HepG2 (cell line): ENCODE data around the gene DUOXA1. TPM values are rescaled to one million over a fixed set of nuclear protein-coding genes. Genes with fewer than 3 reads are reported as not detected.

Experiments used
- ATAC-seq: fragments of 200-7000 bp; cut with Tn5 transposase; 3 replicates; pipeline ENCODE4 v1.9.1; 2020; ENCODE audit warnings: mild to moderate bottlenecking, moderate library complexity
- BruUV-seq: library from RNA; stranded (reverse); fragments of 400-500 nt; replicated peaks from 2 replicates; lab custom pipeline; 2021; lab: Mats Ljungman, UMichigan
- CTCF ChIA-PET: fragments of 300-600 bp; formaldehyde crosslinking; extraction: SDS; loops from one replicate; lab custom pipeline; 2021; ENCODE audit warnings: low total read pairs, inconsistent platforms, low intra/inter-chr PET ratio; lab: Yijun Ruan, JAX
- POLR2A ChIA-PET: fragments of 350-600 bp; sonication (Branson Sonifier 250); formaldehyde crosslinking; loops from one replicate; lab custom pipeline; 2020; ENCODE audit warnings: antibody characterized with exemption, inconsistent platforms; lab: Yijun Ruan, JAX
- DNase-seq: peaks from one replicate; pipeline ENCODE4 v3.0.0-alpha.2; 2015; ENCODE audit warnings: low spot score
- FAIRE-seq: peaks from 3 replicates; lab custom pipeline; 2011; peaks lifted over from hg19 to GRCh38; lab: Jason Lieb, UNC
- H2AFZ ChIP-seq: one replicate; pipeline ENCODE4 v1.6.1; 2011; ENCODE audit warnings: low read length, inconsistent platforms
- H3K27ac ChIP-seq: fragments of 300-600 bp; 3 replicates; pipeline ENCODE4 v1.8.0; 2011; ENCODE audit warnings: mixed run types, mild to moderate bottlenecking, mixed read lengths, low read length, inconsistent platforms; ENCODE audit not compliant: insufficient read depth; ENCODE audit errors: extremely low read length
- H3K27me3 ChIP-seq, 2 experiments: fragments of 200-600 bp in 1 of 2; 2 replicates in 1 of 2; 3 replicates in 1 of 2; pipeline versions ENCODE4 v1.6.0 to v1.8.0; 2011; ENCODE audit warnings: low read length in 2 of 2, mild to moderate bottlenecking in 2 of 2, moderate library complexity in 2 of 2, inconsistent platforms in 1 of 2; ENCODE audit not compliant: insufficient read depth in 2 of 2, control insufficient read depth in 1 of 2
- H3K36me3 ChIP-seq, 2 experiments: fragments of 200-600 bp in 1 of 2; replicated peaks in 1 of 2; 2 replicates in 1 of 2; 3 replicates in 1 of 2; pipeline versions ENCODE4 v1.5.1 to v1.8.0; 2011; ENCODE audit warnings: low read length in 2 of 2, inconsistent platforms in 1 of 2; ENCODE audit not compliant: insufficient read depth in 2 of 2, control insufficient read depth in 1 of 2
- H3K4me1 ChIP-seq: 2 replicates; pipeline ENCODE4 v1.5.1; 2012; ENCODE audit warnings: low read length, inconsistent platforms; ENCODE audit not compliant: insufficient read depth
- H3K4me2 ChIP-seq: 2 replicates; pipeline ENCODE4 v1.6.0; 2011; ENCODE audit warnings: low read depth, low read length, inconsistent platforms
- H3K4me3 ChIP-seq, 3 experiments: fragments of 200-600 bp in 1 of 3; sonication (generic), shearing (Covaris generic) in 1 of 3; replicated peaks in 1 of 3; 2 replicates each; pipeline ENCODE4 v1.5.1; 2011 to 2016; ENCODE audit warnings: low read length in 3 of 3, inconsistent platforms in 2 of 3, low read depth in 2 of 3, mild to moderate bottlenecking in 2 of 3, control low read depth in 1 of 3, mixed read lengths in 1 of 3; ENCODE audit not compliant: insufficient read depth in 1 of 3
- H3K79me2 ChIP-seq: one replicate; pipeline ENCODE4 v1.6.1; 2011; ENCODE audit warnings: low read length, inconsistent platforms; ENCODE audit not compliant: insufficient read depth
- H3K9ac ChIP-seq: 2 replicates; pipeline ENCODE4 v1.6.0; 2011; ENCODE audit warnings: mild to moderate bottlenecking, low read depth, low read length, inconsistent platforms; ENCODE audit not compliant: insufficient read depth
- H3K9me3 ChIP-seq: 2 replicates; pipeline ENCODE4 v1.5.1; 2012; ENCODE audit warnings: mild to moderate bottlenecking, low read length
- H4K20me1 ChIP-seq: 2 replicates; pipeline ENCODE4 v1.6.0; 2011; ENCODE audit warnings: inconsistent platforms, mild to moderate bottlenecking, low read length, moderate library complexity; ENCODE audit not compliant: insufficient read depth
- FOXK1 ChIP-seq: sonication (generic); formaldehyde crosslinking; IDR thresholded peaks from 2 replicates; pipeline ENCODE4 v1.4.0; 2020; ENCODE audit warnings: low read depth, missing genetic modification reagents, borderline replicate concordance
- HOXD1 ChIP-seq: sonication (generic); formaldehyde crosslinking; IDR thresholded peaks from 2 replicates; pipeline ENCODE4 v1.5.0; 2020; ENCODE audit warnings: missing genetic modification reagents
- KLF16 ChIP-seq, 2 experiments: sonication (generic) in 1 of 2; formaldehyde crosslinking in 1 of 2; IDR thresholded peaks; 2 replicates each; pipeline versions ENCODE4 v1.6.1 to v1.8.0; 2016 to 2023; ENCODE audit warnings: missing genetic modification reagents in 2 of 2, missing compliant biosample characterization in 1 of 2
- MBNL3 ChIP-seq: fragments of 250-450 bp; sonication (Bioruptor Pico); conservative IDR thresholded peaks from 2 replicates; pipeline ENCODE4 v1.8.0; 2022; ENCODE audit warnings: mild to moderate bottlenecking, inconsistent platforms
- PBX2 ChIP-seq: IDR thresholded peaks from 2 replicates; pipeline ENCODE4 v1.6.1; 2016; ENCODE audit warnings: control low read depth
- PBX3 ChIP-seq: sonication (generic); formaldehyde crosslinking; IDR thresholded peaks from 2 replicates; pipeline ENCODE4 v1.8.1; 2023; ENCODE audit warnings: missing genetic modification reagents, inconsistent platforms, borderline replicate concordance
- RBFOX2 ChIP-seq: fragments of 200-400 bp; formaldehyde crosslinking; IDR thresholded peaks from 2 replicates; pipeline ENCODE4 v1.6.1; 2017; ENCODE audit warnings: low read depth, mild to moderate bottlenecking, low read length
- TFE3 ChIP-seq: IDR thresholded peaks from 2 replicates; pipeline ENCODE4 v1.6.1; 2016
- ZBTB42 ChIP-seq: sonication (generic); formaldehyde crosslinking; IDR thresholded peaks from 2 replicates; pipeline ENCODE4 v1.5.0; 2020; ENCODE audit warnings: mild to moderate bottlenecking, missing genetic modification reagents
- ZC3H13 ChIP-seq: sonication (generic); formaldehyde crosslinking; IDR thresholded peaks from 2 replicates; pipeline ENCODE4 v1.8.1; 2023; ENCODE audit warnings: mild to moderate bottlenecking, missing genetic modification reagents, moderate library complexity
- ZNF770 ChIP-seq: sonication (generic); formaldehyde crosslinking; IDR thresholded peaks from 2 replicates; pipeline ENCODE4 v1.5.0; 2020; ENCODE audit warnings: mild to moderate bottlenecking, missing genetic modification reagents
- ZNF784 ChIP-seq: sonication (generic); formaldehyde crosslinking; IDR thresholded peaks from 2 replicates; pipeline ENCODE4 v1.5.1; 2020; ENCODE audit warnings: missing genetic modification reagents, mild to moderate bottlenecking, borderline replicate concordance
- WGBS: methylation state at CpG from one replicate; pipeline ENCODE4 v1.1.6; 2017; ENCODE audit warnings: low lambda C conversion rate; 5-methylcytosine and 5-hydroxymethylcytosine counted together
- in situ Hi-C: cut with HindIII; loops from 2 replicates; pipeline ENCODE4 v1.10.0; 2017; ENCODE audit warnings: low pct_unique_long_range_greater_than_20kb; ENCODE audit not compliant: extremely low pct_ligation_motif_present
- intact Hi-C: fragments of 100-400 bp; cut with micrococcal nuclease; formaldehyde crosslinking; loops from one replicate; pipeline ENCODE4 v1.10.0; 2022; ENCODE audit not compliant: unreplicated experiment
- polyA plus RNA-seq, 8 experiments: library from polyadenylated mRNA; depleted of rRNA in 3 of 8; stranded (reverse) in 7 of 8; unstranded in 1 of 8; fragments of >200 nt; fragmentation: Illumina TruSeq in 4 of 8; extraction: Trizol in 4 of 8; gene quantifications; 2 replicates each; pipeline versions ENCODE4 v1.2.1 to v1.2.3, GENCODE V29; 2011 to 2016; ENCODE audit warnings: low read depth in 4 of 8, missing spikeins in 1 of 8, mixed read lengths in 1 of 8; ENCODE audit not compliant: insufficient read depth in 1 of 8
- total RNA-seq, 5 experiments: library from RNA; depleted of rRNA; stranded (reverse); fragments of >200 nt; fragmentation: Illumina TruSeq; extraction: Trizol; gene quantifications; 2 replicates each; pipeline ENCODE4 v1.2.3, GENCODE V29; 2016; ENCODE audit warnings: low read depth in 1 of 5

DUOXA1 gene
- total and polyA plus RNA-seq, 2 of the 13 experiments (the other 11 are each of a cell fraction or from before 2014, with no cell fraction given), result not detected

GRCh38 chr15:45150997-45151396, 21.3 kb upstream of the DUOXA1 start (continued):
- no peak for TF ChIP-seq FOXK1
- no peak for TF ChIP-seq MBNL3 (CRISPR knock-in tag)

GRCh38 chr15:45150481-45150880, 20.8 kb upstream of the DUOXA1 start:
- H3K4me1 ChIP-seq, result peaks cover 8% of the 10 kb centered on the region
- WGBS, result 57% methylated on average over 1 of the region's 6 CpGs
- no peak overlapping the region for H3K4me3 ChIP-seq
- 0 out of 5 replicates have a peak, but pooled peaks cover 0 to 15% of the 10 kb centered on the region in 2 experiments for H3K27me3 ChIP-seq
- no peak for DNase-seq
- FAIRE-seq, result no peak
- peak; percentile 52 for ATAC-seq
- in situ Hi-C loops (no loop called here), intact Hi-C loops (no loop called here)
- H3K4me2 ChIP-seq, result no peak overlapping the region
- ChIA-PET POLR2A (no interaction called here), CTCF (no interaction called here)
- TF ChIP-seq ZNF784, result no peak
- no peak for TF ChIP-seq ZBTB42 (CRISPR knock-in tag)
- no peak for TF ChIP-seq HOXD1
- no peak for TF ChIP-seq RBFOX2
- TF ChIP-seq KLF16 (CRISPR knock-in tag; IDR thresholded peaks at IDR 0.05), result no peak
- TF ChIP-seq PBX2, result no peak
- TF ChIP-seq ZNF770 (CRISPR knock-in tag), result no peak
- no peak for TF ChIP-seq PBX3 (CRISPR knock-in tag)
- TF ChIP-seq TFE3, result no peak
- no peak for TF ChIP-seq ZC3H13 (CRISPR knock-in tag)
- no peaks in the 10 kb centered on the region for H3K79me2 ChIP-seq
- no peaks in the 10 kb centered on the region for H3K9me3 ChIP-seq
- no peak overlapping the region for H3K9ac ChIP-seq
- no peaks in the 10 kb centered on the region for H3K36me3 ChIP-seq
- H2AFZ ChIP-seq, result no peak overlapping the region
- H3K27ac ChIP-seq, result no peak overlapping the region
- H4K20me1 ChIP-seq, result no peaks in the 10 kb centered on the region
- BruUV-seq, result no TSS peak
